ENCODE data around the gene TNFRSF4.

TNFRSF4 gene

GRCh38 chr1:1216770-1217620, 3.0 kb upstream of the TNFRSF4 start:
- no peak for DNase-seq

- no peak for DNase-seq
Measured at GRCh38 chr1:1215881-1216605, 2.1 kb upstream of the TNFRSF4 start.

- no peak for DNase-seq
Measured at GRCh38 chr1:1215080-1215676, 1.2 kb upstream of the TNFRSF4 start.

GRCh38 chr1:1212780-1213344, 1.1 kb downstream of the TNFRSF4 start:
- no peak for DNase-seq

- DNase-seq = no peak
Measured at GRCh38 chr1:1211541-1212441, 2.2 kb downstream of the TNFRSF4 start.

GRCh38 chr1:1210726-1211540, 3.0 kb downstream of the TNFRSF4 start:
- no peak for DNase-seq

- DNase-seq = no peak
Measured at GRCh38 chr1:1208713-1209433, 5.1 kb downstream of the TNFRSF4 start.

GRCh38 chr1:1207571-1207892, 6.4 kb downstream of the TNFRSF4 start:
- no peak for DNase-seq

- no peak for DNase-seq
Measured at GRCh38 chr1:1206966-1207531, 6.9 kb downstream of the TNFRSF4 start.

GRCh38 chr1:1206376-1206965, 7.5 kb downstream of the TNFRSF4 start, which contains the start of gene TNFRSF18:
TNFRSF18 (minus strand) TSS chr1:1206592; CDS start chr1:1206571, 21 bp downstream.
- no peak for DNase-seq

GRCh38 chr1:1205769-1206375, 8.1 kb downstream of the TNFRSF4 start:
- no peak for DNase-seq

- DNase-seq = no peak
Measured at GRCh38 chr1:1204998-1205768, 8.8 kb downstream of the TNFRSF4 start.

GRCh38 chr1:1204425-1204920, 9.5 kb downstream of the TNFRSF4 start:
- DNase-seq = no peak

- no peak for DNase-seq
Measured at GRCh38 chr1:1203561-1204424, 10.2 kb downstream of the TNFRSF4 start.

- DNase-seq = no peak
Measured at GRCh38 chr1:1202831-1203560, 11.0 kb downstream of the TNFRSF4 start.

GRCh38 chr1:1200876-1201810, 12.8 kb downstream of the TNFRSF4 start:
- DNase-seq = no peak

Measured in midbrain (tissue), 1 donor.